ENCODE results near the gene SF3B5. TPM values are rescaled to one million over a fixed set of nuclear protein-coding genes. Genes with fewer than 3 reads are reported as not detected.

The SF3B5 gene
- total and polyA plus RNA-seq, 2 of the 8 experiments (the other 6 are each of a cell fraction or from before 2014, with no cell fraction given) = 195 to 588 TPM

- no peak for TF ChIP-seq TBP (IDR thresholded peaks at IDR 0.05; ENCODE audit: low read depth, low read length)
- TF ChIP-seq EP300 (IDR thresholded peaks at IDR 0.05; ENCODE audit: borderline replicate concordance in 1 of 2, low read depth in 2 of 2, low read length in 2 of 2) = no peak
- TF ChIP-seq CTBP2 (IDR thresholded peaks at IDR 0.05; ENCODE audit: borderline replicate concordance, insufficient read depth, insufficient read length, low read length) = no peak
- no peak for TF ChIP-seq TCF12 (IDR thresholded peaks at IDR 0.05; ENCODE audit: low read depth, low read length)
- TF ChIP-seq MAFK (IDR thresholded peaks at IDR 0.05; ENCODE audit: low read depth, low read length) = no peak
- no peak for TF ChIP-seq PHF8 (conservative IDR thresholded peaks at IDR 0.05; ENCODE audit: low read depth, low read length)
- TF ChIP-seq HDAC6 (IDR thresholded peaks at IDR 0.05; ENCODE audit: low read depth, low read length) = no peak
- TF ChIP-seq KDM4A (IDR thresholded peaks at IDR 0.05; ENCODE audit: low read depth, low read length, severe bottlenecking) = no peak
Observed at GRCh38 chr6:144093658-144094057, 1.7 kb downstream of the SF3B5 start (continued).
